Esophagus (tissue), 2 donors: ENCODE data around the gene TUBB1. TPM values are rescaled to one million over a fixed set of nuclear protein-coding genes. Genes with fewer than 3 reads are reported as not detected.
A peak's percentile ranks its signal among the peaks of the same experiment; 100 is the strongest.

ENCODE experiments used
- H3K27ac ChIP-seq, 2 donors: one replicate each; pipeline ENCODE4 v1.5.1; 2013; ENCODE audit warnings: low read depth in 2 of 2, mild to moderate bottlenecking in 2 of 2, inconsistent platforms in 1 of 2, low read length in 1 of 2, moderate library complexity in 1 of 2
- H3K27me3 ChIP-seq, 2 donors: one replicate each; pipeline ENCODE4 v1.6.1; 2013; ENCODE audit warnings: low read length in 2 of 2, control low read depth in 1 of 2, mild to moderate bottlenecking in 1 of 2; ENCODE audit not compliant: insufficient read depth in 2 of 2, control insufficient read depth in 1 of 2
- H3K36me3 ChIP-seq, 2 donors: one replicate each; pipeline ENCODE4 v1.6.1; 2013; ENCODE audit warnings: low read length in 1 of 2; ENCODE audit not compliant: control insufficient read depth in 2 of 2, insufficient read depth in 2 of 2
- H3K4me1 ChIP-seq, 2 donors: one replicate each; pipeline ENCODE4 v1.6.1; 2013; ENCODE audit warnings: low read length in 1 of 2; ENCODE audit not compliant: control insufficient read depth in 2 of 2, insufficient read depth in 2 of 2
- H3K4me3 ChIP-seq, 2 donors: one replicate each; pipeline ENCODE4 v1.5.1; 2013; ENCODE audit warnings: low read length in 2 of 2, mild to moderate bottlenecking in 2 of 2, low read depth in 1 of 2, moderate library complexity in 1 of 2
- H3K9me3 ChIP-seq, 2 donors: one replicate each; pipeline ENCODE4 v1.6.1; 2013; ENCODE audit warnings: mild to moderate bottlenecking in 2 of 2, low read depth in 1 of 2, low read length in 1 of 2, moderate library complexity in 1 of 2; ENCODE audit not compliant: control insufficient read depth in 2 of 2, insufficient read depth in 1 of 2
- WGBS, 2 donors: extraction: QIAGEN DNeasy Blood & Tissue Kit; methylation state at CpG; one replicate each; pipeline ENCODE4 v1.1.7; 2013; 5-methylcytosine and 5-hydroxymethylcytosine counted together
- polyA plus RNA-seq, 2 donors: library from polyadenylated mRNA; stranded (reverse); fragments of 200-250 nt; gene quantifications; one replicate each; pipeline ENCODE4 v1.2.3, GENCODE V29; 2013
- donor health status: healthy with polysubstance abuse.
- donor health status: Bipolar disorder and iron deficiency.

TUBB1 gene
- polyA plus RNA-seq, 2 donors, result 0.04 TPM; not detected in 1

GRCh38 chr20:59044796-59045195, 25.6 kb downstream of the TUBB1 start:
- Histone ChIP-seq H3K27me3 (no peaks in the 10 kb centered on the region), H3K9me3 (no peaks in the 10 kb centered on the region), H3K36me3 (no peaks in the 10 kb centered on the region), H3K4me1 (peaks cover 3 to 9% of the 10 kb centered on the region in 2 donors), H3K4me3 (no peak overlapping the region), H3K27ac (no peak overlapping the region)
- 73 to 78% methylated on average over 3 of the region's 3 CpGs for WGBS, 2 donors

- Histone ChIP-seq H3K4me1 (peaks cover 0 to 9% of the 10 kb centered on the region in 2 donors), H3K4me3 (no peak overlapping the region), H3K9me3 (no peaks in the 10 kb centered on the region), H3K27ac (no peak overlapping the region), H3K36me3 (no peaks in the 10 kb centered on the region), H3K27me3 (no peaks in the 10 kb centered on the region)
- 89 to 92% methylated on average over 3 of the region's 3 CpGs for WGBS, 2 donors
Observed at GRCh38 chr20:59046862-59047261, 27.6 kb downstream of the TUBB1 start.

- Histone ChIP-seq H3K36me3 (no peaks in the 10 kb centered on the region), H3K27me3 (no peaks in the 10 kb centered on the region), H3K4me3 (no peak overlapping the region), H3K9me3 (no peaks in the 10 kb centered on the region), H3K4me1 (peaks cover 0 to 3% of the 10 kb centered on the region in 2 donors), H3K27ac (no peak overlapping the region)
- 78 to 84% methylated on average over 5 of the region's 5 CpGs for WGBS, 2 donors
Observed at GRCh38 chr20:59047938-59048680, 28.9 kb downstream of the TUBB1 start.

- WGBS, 2 donors, result 87 to 92% methylated on average over 2 of the region's 2 CpGs
- no peaks in the 10 kb centered on the region for H3K9me3 ChIP-seq
- H3K4me1 ChIP-seq, result no peaks in the 10 kb centered on the region
- H3K36me3 ChIP-seq, result no peaks in the 10 kb centered on the region
- H3K4me3 ChIP-seq, result no peak overlapping the region
- no peak overlapping the region for H3K27ac ChIP-seq
- no peaks in the 10 kb centered on the region for H3K27me3 ChIP-seq
Observed at GRCh38 chr20:59048681-59049030, 29.4 kb downstream of the TUBB1 start.

- no peaks in the 10 kb centered on the region for H3K9me3 ChIP-seq
- H3K4me3 ChIP-seq, result no peak overlapping the region
- no peaks in the 10 kb centered on the region for H3K4me1 ChIP-seq
- H3K27me3 ChIP-seq, result no peaks in the 10 kb centered on the region
- WGBS, 2 donors, result 63 to 75% methylated on average over 1 of the region's 1 CpG
- no peaks in the 10 kb centered on the region for H3K36me3 ChIP-seq
- H3K27ac ChIP-seq, result no peak overlapping the region
Observed at GRCh38 chr20:59050437-59050836, 31.2 kb downstream of the TUBB1 start.

GRCh38 chr20:59051666-59052185, 32.5 kb downstream of the TUBB1 start:
- H3K36me3 ChIP-seq, result no peaks in the 10 kb centered on the region
- H3K4me1 ChIP-seq, result no peaks in the 10 kb centered on the region
- H3K27ac ChIP-seq, result no peak overlapping the region
- 77 to 83% methylated on average over 6 of the region's 6 CpGs for WGBS, 2 donors
- H3K4me3 ChIP-seq, result no peak overlapping the region
- no peaks in the 10 kb centered on the region for H3K27me3 ChIP-seq
- H3K9me3 ChIP-seq, result no peaks in the 10 kb centered on the region

GRCh38 chr20:59055302-59055701, 36.1 kb downstream of the TUBB1 start:
- H3K4me3 ChIP-seq, result no peak overlapping the region
- WGBS, 2 donors, result 39 to 49% methylated on average over 7 of the region's 7 CpGs
- no peaks in the 10 kb centered on the region for H3K27me3 ChIP-seq
- H3K36me3 ChIP-seq, result no peaks in the 10 kb centered on the region
- H3K9me3 ChIP-seq, result no peaks in the 10 kb centered on the region
- no peak overlapping the region for H3K27ac ChIP-seq
- H3K4me1 ChIP-seq, result no peaks in the 10 kb centered on the region

GRCh38 chr20:59062081-59062480, 42.9 kb downstream of the TUBB1 start:
- Histone ChIP-seq H3K27me3 (no peaks in the 10 kb centered on the region), H3K4me1 (no peaks in the 10 kb centered on the region), H3K36me3 (no peaks in the 10 kb centered on the region), H3K4me3 (no peak overlapping the region), H3K9me3 (no peaks in the 10 kb centered on the region), H3K27ac (no peak overlapping the region)
- WGBS, 2 donors, result 72 to 74% methylated on average over 4 of the region's 4 CpGs

GRCh38 chr20:59063358-59064213, 44.4 kb downstream of the TUBB1 start:
- 37 to 38% methylated on average over 22 of the region's 22 CpGs for WGBS, 2 donors

More at GRCh38 chr20:59063358-59064213, 44.4 kb downstream of the TUBB1 start:
- Histone ChIP-seq H3K27me3 (no peaks in the 10 kb centered on the region), H3K4me1 (no peaks in the 10 kb centered on the region), H3K36me3 (no peaks in the 10 kb centered on the region), H3K9me3 (no peaks in the 10 kb centered on the region), H3K4me3 (no peak overlapping the region), H3K27ac (peak overlapping the region; percentile 13 to 31)
